Kidney tubule cell (primary cell): ENCODE results near the gene MUSK.
"Not testable (repeated sequence)": the region's sequence is repeated elsewhere in the genome, so short reads cannot be mapped to it uniquely, and the experiment has no call there.

Source experiments
- DNase-seq: peaks from one replicate; pipeline ENCODE4 v3.0.0-alpha.2; 2018; ENCODE audit warnings: low spot score

MUSK gene

GRCh38 chr9:110763568-110763967, 95.0 kb downstream of the MUSK start:
- peak; percentile 17 for DNase-seq

GRCh38 chr9:110764006-110764405, 95.4 kb downstream of the MUSK start:
- DNase-seq, result no peak

- no peak for DNase-seq
These were observed 97.3 kb downstream of the MUSK start for GRCh38 chr9:110765926-110766325.

- no peak for DNase-seq
These were observed 99.0 kb downstream of the MUSK start for GRCh38 chr9:110767559-110768063.

- DNase-seq, result no peak
These were observed 100.3 kb downstream of the MUSK start for GRCh38 chr9:110768886-110769285.

GRCh38 chr9:110769667-110770066, 101.1 kb downstream of the MUSK start:
- no peak for DNase-seq

- DNase-seq, result no peak
These were observed 107.1 kb downstream of the MUSK start for GRCh38 chr9:110775724-110776123.

- DNase-seq, result no peak
These were observed 107.6 kb downstream of the MUSK start for GRCh38 chr9:110776221-110776620.

GRCh38 chr9:110777196-110777875, 108.7 kb downstream of the MUSK start:
- no peak for DNase-seq

GRCh38 chr9:110777876-110778215, 109.3 kb downstream of the MUSK start:
- no peak for DNase-seq

GRCh38 chr9:110782701-110783100, 114.1 kb downstream of the MUSK start:
- DNase-seq, result peak; percentile 25

GRCh38 chr9:110784309-110784708, 115.7 kb downstream of the MUSK start:
- no peak for DNase-seq

- no peak for DNase-seq
These were observed 116.6 kb downstream of the MUSK start for GRCh38 chr9:110785166-110785565.

GRCh38 chr9:110788396-110788795, 119.8 kb downstream of the MUSK start:
- DNase-seq, result not testable (repeated sequence)

GRCh38 chr9:110788871-110789270, 120.3 kb downstream of the MUSK start:
- DNase-seq, result no peak

- DNase-seq, result peak; percentile 1
These were observed 129.0 kb downstream of the MUSK start for GRCh38 chr9:110797611-110798010.

GRCh38 chr9:110799396-110799795, 130.8 kb downstream of the MUSK start:
- no peak for DNase-seq

GRCh38 chr9:110801426-110801825, 132.8 kb downstream of the MUSK start:
- DNase-seq, result no peak

GRCh38 chr9:110802416-110803035, 133.9 kb downstream of the MUSK start:
- no peak for DNase-seq

GRCh38 chr9:110807956-110808598, 139.5 kb downstream of the MUSK start:
- peak; percentile 35 for DNase-seq

GRCh38 chr9:110808599-110808980, 140.0 kb downstream of the MUSK start:
- DNase-seq, result no peak

GRCh38 chr9:110809038-110809595, 140.5 kb downstream of the MUSK start:
- no peak for DNase-seq
